ENCODE results near the gene STAU1. TPM values are rescaled to one million over a fixed set of nuclear protein-coding genes. Genes with fewer than 3 reads are reported as not detected.
A peak's percentile ranks its signal among the peaks of the same experiment; 100 is the strongest.

STAU1 gene
- total and polyA plus RNA-seq, 2 experiments from 2014 or later = 59.4 to 78.2 TPM

- Histone ChIP-seq H3K9ac (no peak overlapping the region), H3K27me3 (replicated peaks; ENCODE audit: insufficient read depth) (no peaks in the 10 kb centered on the region), H3K9me3 (ENCODE audit: low read depth) (no peaks in the 10 kb centered on the region), H3F3A (ENCODE audit: insufficient read depth) (peaks cover 23% of the 10 kb centered on the region), H3K36me3 (ENCODE audit: low read depth) (peaks cover 5% of the 10 kb centered on the region; the same call in 1 of the 2 replicates), H3K4me2 (ENCODE audit: unreplicated experiment) (peak overlapping the region; percentile 47), H4K20me1 (ENCODE audit: insufficient read depth) (0 out of 2 replicates have a peak, but pooled peaks cover 9% of the 10 kb centered on the region), H3K4me1 (ENCODE audit: insufficient read depth) (peaks cover 22% of the 10 kb centered on the region), H2AFZ (no peak overlapping the region), H3K27ac (peak overlapping the region; percentile 34), H3K79me2 (ENCODE audit: insufficient read depth) (peaks cover 100% of the 10 kb centered on the region), H3K9me2 (ENCODE audit: insufficient read depth) (no peaks in the 10 kb centered on the region), H3K4me3 (peak overlapping the region; percentile 34; the same call in 1 of the 2 replicates)
- peak; percentile 70 for DNase-seq
- in situ Hi-C loops (cut with MboI) = no loop called here
- TF ChIP-seq EZH2phosphoT487 (IDR thresholded peaks at IDR 0.05; ENCODE audit: insufficient read depth, low read depth) = no peak
- TF ChIP-seq EZH2 (IDR thresholded peaks at IDR 0.05; ENCODE audit: insufficient read depth, poor library complexity, severe bottlenecking) = no peak
- WGBS, 2 experiments (ENCODE audit: low coverage in 1 of 2, low lambda C conversion rate in 2 of 2, missing lambda C conversion rate in 2 of 2) = 44 to 45% methylated on average over 5 of the region's 5 CpGs
Observed at GRCh38 chr20:49167811-49168507, 20.2 kb downstream of the STAU1 start.

- H3K4me1 ChIP-seq (ENCODE audit: insufficient read depth) = peaks cover 22% of the 10 kb centered on the region
- in situ Hi-C loops (cut with MboI) = no loop called here
- no peak for DNase-seq
- H3K4me3 ChIP-seq = no peak overlapping the region
- no peak overlapping the region for H2AFZ ChIP-seq
- peaks cover 5% of the 10 kb centered on the region; the same call in 1 of the 2 replicates for H3K36me3 ChIP-seq (ENCODE audit: low read depth)
- no peak overlapping the region for H3K9ac ChIP-seq
- 9 to 10% methylated on average over 1 of the region's 1 CpG for WGBS, 2 experiments (ENCODE audit: low coverage in 1 of 2, low lambda C conversion rate in 2 of 2, missing lambda C conversion rate in 2 of 2)
- 0 out of 2 replicates have a peak, but pooled peaks cover 9% of the 10 kb centered on the region for H4K20me1 ChIP-seq (ENCODE audit: insufficient read depth)
- peak overlapping the region; percentile 47 for H3K4me2 ChIP-seq (ENCODE audit: unreplicated experiment)
- no peaks in the 10 kb centered on the region for H3K9me3 ChIP-seq (ENCODE audit: low read depth)
- no peak for TF ChIP-seq EZH2phosphoT487 (IDR thresholded peaks at IDR 0.05; ENCODE audit: insufficient read depth, low read depth)
- no peak for TF ChIP-seq EZH2 (IDR thresholded peaks at IDR 0.05; ENCODE audit: insufficient read depth, poor library complexity, severe bottlenecking)
- peaks cover 23% of the 10 kb centered on the region for H3F3A ChIP-seq (ENCODE audit: insufficient read depth)
- peak overlapping the region; percentile 34; the same call in 1 of the 2 replicates for H3K27ac ChIP-seq
- H3K9me2 ChIP-seq (ENCODE audit: insufficient read depth) = no peaks in the 10 kb centered on the region
- no peaks in the 10 kb centered on the region for H3K27me3 ChIP-seq (replicated peaks; ENCODE audit: insufficient read depth)
- peaks cover 100% of the 10 kb centered on the region for H3K79me2 ChIP-seq (ENCODE audit: insufficient read depth)
Observed at GRCh38 chr20:49166534-49167449, 21.3 kb downstream of the STAU1 start.

GRCh38 chr20:49165611-49166010 lies 22.5 kb downstream of the STAU1 start:
- Histone ChIP-seq H3K4me1 (ENCODE audit: insufficient read depth) (peaks cover 22% of the 10 kb centered on the region), H3F3A (ENCODE audit: insufficient read depth) (peaks cover 23% of the 10 kb centered on the region), H3K27me3 (replicated peaks; ENCODE audit: insufficient read depth) (no peaks in the 10 kb centered on the region), H3K4me2 (ENCODE audit: unreplicated experiment) (no peak overlapping the region), H2AFZ (no peak overlapping the region), H3K9ac (no peak overlapping the region), H3K27ac (no peak overlapping the region), H3K36me3 (ENCODE audit: low read depth) (peaks cover 5% of the 10 kb centered on the region; the same call in 1 of the 2 replicates), H3K79me2 (ENCODE audit: insufficient read depth) (peaks cover 100% of the 10 kb centered on the region), H3K9me3 (ENCODE audit: low read depth) (no peaks in the 10 kb centered on the region), H4K20me1 (ENCODE audit: insufficient read depth) (0 out of 2 replicates have a peak, but pooled peaks cover 9% of the 10 kb centered on the region), H3K4me3 (no peak overlapping the region), H3K9me2 (ENCODE audit: insufficient read depth) (no peaks in the 10 kb centered on the region)
- TF ChIP-seq EZH2 (IDR thresholded peaks at IDR 0.05; ENCODE audit: insufficient read depth, poor library complexity, severe bottlenecking) (no peak), EZH2phosphoT487 (IDR thresholded peaks at IDR 0.05; ENCODE audit: insufficient read depth, low read depth) (no peak)
- in situ Hi-C loops (cut with MboI) = no loop called here
- DNase-seq = no peak
- 93 to 96% methylated on average over 5 of the region's 5 CpGs for WGBS, 2 experiments (ENCODE audit: low coverage in 1 of 2, low lambda C conversion rate in 2 of 2, missing lambda C conversion rate in 2 of 2)

- H4K20me1 ChIP-seq (ENCODE audit: insufficient read depth) = 0 out of 2 replicates have a peak, but pooled peaks cover 9% of the 10 kb centered on the region
- H3K27ac ChIP-seq = no peak overlapping the region
- peaks cover 22% of the 10 kb centered on the region for H3K4me1 ChIP-seq (ENCODE audit: insufficient read depth)
- H3K9ac ChIP-seq = no peak overlapping the region
- in situ Hi-C loops (cut with MboI) = no loop called here
- DNase-seq = no peak
- no peaks in the 10 kb centered on the region for H3K27me3 ChIP-seq (replicated peaks; ENCODE audit: insufficient read depth)
- H3K36me3 ChIP-seq (ENCODE audit: low read depth) = peaks cover 5% of the 10 kb centered on the region; the same call in 1 of the 2 replicates
- H3K79me2 ChIP-seq (ENCODE audit: insufficient read depth) = peaks cover 100% of the 10 kb centered on the region
- no peak overlapping the region for H3K4me2 ChIP-seq (ENCODE audit: unreplicated experiment)
- WGBS, 2 experiments (ENCODE audit: low coverage in 1 of 2, low lambda C conversion rate in 2 of 2, missing lambda C conversion rate in 2 of 2) = 96 to 99% methylated on average over 5 of the region's 5 CpGs
- TF ChIP-seq EZH2phosphoT487 (IDR thresholded peaks at IDR 0.05; ENCODE audit: insufficient read depth, low read depth) = no peak
- no peak for TF ChIP-seq EZH2 (IDR thresholded peaks at IDR 0.05; ENCODE audit: insufficient read depth, poor library complexity, severe bottlenecking)
- H2AFZ ChIP-seq = no peak overlapping the region
- no peaks in the 10 kb centered on the region for H3K9me3 ChIP-seq (ENCODE audit: low read depth)
- H3K4me3 ChIP-seq = no peak overlapping the region
- H3F3A ChIP-seq (ENCODE audit: insufficient read depth) = peaks cover 23% of the 10 kb centered on the region
- no peaks in the 10 kb centered on the region for H3K9me2 ChIP-seq (ENCODE audit: insufficient read depth)
Observed at GRCh38 chr20:49163696-49164095, 24.4 kb downstream of the STAU1 start.

All from GM23248 (cell line).